Measurements from ENCODE around the gene CLCF1.

DNA sequence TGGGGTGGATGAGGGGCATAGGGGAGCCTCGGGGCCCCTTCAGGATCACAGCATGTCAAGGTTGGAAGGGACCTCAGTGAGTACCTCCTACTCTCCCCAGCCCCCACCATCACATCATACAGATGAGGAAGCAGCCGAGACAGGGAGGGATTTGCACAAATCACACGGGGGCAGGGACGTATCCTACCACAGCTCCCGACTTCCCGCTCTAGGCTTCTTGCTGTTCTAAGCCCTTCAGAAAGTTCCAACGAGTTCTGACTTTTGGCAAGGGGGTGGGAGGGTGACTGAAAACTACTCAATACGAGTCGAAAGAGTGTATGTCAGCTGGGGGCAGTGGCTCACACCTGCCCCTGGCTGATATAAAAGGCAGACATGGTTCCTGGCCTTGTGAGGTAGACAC lies 13.7 kb upstream of the CLCF1 start:
- TF ChIP-seq POLR2A (IDR thresholded peaks at IDR 0.05) = no peak
- TF ChIP-seq, protein P1, sequence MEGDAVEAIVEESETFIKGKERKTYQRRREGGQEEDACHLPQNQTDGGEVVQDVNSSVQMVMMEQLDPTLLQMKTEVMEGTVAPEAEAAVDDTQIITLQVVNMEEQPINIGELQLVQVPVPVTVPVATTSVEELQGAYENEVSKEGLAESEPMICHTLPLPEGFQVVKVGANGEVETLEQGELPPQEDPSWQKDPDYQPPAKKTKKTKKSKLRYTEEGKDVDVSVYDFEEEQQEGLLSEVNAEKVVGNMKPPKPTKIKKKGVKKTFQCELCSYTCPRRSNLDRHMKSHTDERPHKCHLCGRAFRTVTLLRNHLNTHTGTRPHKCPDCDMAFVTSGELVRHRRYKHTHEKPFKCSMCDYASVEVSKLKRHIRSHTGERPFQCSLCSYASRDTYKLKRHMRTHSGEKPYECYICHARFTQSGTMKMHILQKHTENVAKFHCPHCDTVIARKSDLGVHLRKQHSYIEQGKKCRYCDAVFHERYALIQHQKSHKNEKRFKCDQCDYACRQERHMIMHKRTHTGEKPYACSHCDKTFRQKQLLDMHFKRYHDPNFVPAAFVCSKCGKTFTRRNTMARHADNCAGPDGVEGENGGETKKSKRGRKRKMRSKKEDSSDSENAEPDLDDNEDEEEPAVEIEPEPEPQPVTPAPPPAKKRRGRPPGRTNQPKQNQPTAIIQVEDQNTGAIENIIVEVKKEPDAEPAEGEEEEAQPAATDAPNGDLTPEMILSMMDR (IDR thresholded peaks at IDR 0.05) = no peak
- no peak for TF ChIP-seq POLR2AphosphoS5 (IDR thresholded peaks at IDR 0.05)

Measured in upper lobe of left lung (tissue), 4 donors.